NCI-H510A treated with DMSO at 0.1 percent for 48 hours (cell line): Measurements from ENCODE around the gene UGT1A9.

Experiments
- DNase-seq: peaks from one replicate; lab custom pipeline; 2025; lab: John Stamatoyannopoulos, UW

UGT1A9 gene

GRCh38 chr2:233758849-233759248 is 87.2 kb downstream of the UGT1A9 start:
- DNase-seq, result no peak

- DNase-seq, result no peak
These were observed 88.3 kb downstream of the UGT1A9 start, which contains the start of gene UGT1A1 for GRCh38 chr2:233760043-233760442. Gene UGT1A1, plus strand, starts transcription at chr2:233760270. Its CDS starts 18 bp downstream, at chr2:233760288.

- DNase-seq, result no peak
These were observed 89.5 kb downstream of the UGT1A9 start for GRCh38 chr2:233761040-233761769.

- DNase-seq, result no peak
These were observed 92.6 kb downstream of the UGT1A9 start for GRCh38 chr2:233764264-233764663.

GRCh38 chr2:233764761-233765160 is 93.1 kb downstream of the UGT1A9 start:
- no peak for DNase-seq

- DNase-seq, result no peak
These were observed 94.7 kb downstream of the UGT1A9 start for GRCh38 chr2:233766416-233766815.

GRCh38 chr2:233768076-233768475 is 96.4 kb downstream of the UGT1A9 start:
- no peak for DNase-seq

- no peak for DNase-seq
These were observed 97.6 kb downstream of the UGT1A9 start for GRCh38 chr2:233769260-233769659.

GRCh38 chr2:233772153-233772552 is 100.5 kb downstream of the UGT1A9 start:
- no peak for DNase-seq

GRCh38 chr2:233772583-233772982 is 100.9 kb downstream of the UGT1A9 start:
- no peak for DNase-seq

GRCh38 chr2:233773854-233774253 is 102.2 kb downstream of the UGT1A9 start:
- DNase-seq, result no peak

- DNase-seq, result no peak
These were observed 103.7 kb downstream of the UGT1A9 start for GRCh38 chr2:233775414-233775813.

GRCh38 chr2:233778030-233778429 is 106.3 kb downstream of the UGT1A9 start, which contains the start of gene MROH2A:
Gene MROH2A, plus strand, starts transcription at chr2:233778330. Its CDS starts 1,029 bp downstream, at chr2:233779359.
- DNase-seq, result no peak

GRCh38 chr2:233779722-233780121 is 108.0 kb downstream of the UGT1A9 start:
- no peak for DNase-seq

GRCh38 chr2:233780771-233781170 is 109.1 kb downstream of the UGT1A9 start:
- DNase-seq, result no peak

GRCh38 chr2:233789554-233789953 is 117.9 kb downstream of the UGT1A9 start:
- DNase-seq, result no peak

GRCh38 chr2:233791151-233791882 is 119.6 kb downstream of the UGT1A9 start:
- no peak for DNase-seq

- no peak for DNase-seq
These were observed 120.2 kb downstream of the UGT1A9 start for GRCh38 chr2:233791883-233792329.

- no peak for DNase-seq
These were observed 121.0 kb downstream of the UGT1A9 start for GRCh38 chr2:233792720-233793119.

- no peak for DNase-seq
These were observed 121.9 kb downstream of the UGT1A9 start for GRCh38 chr2:233793465-233794127.

- no peak for DNase-seq
These were observed 122.5 kb downstream of the UGT1A9 start for GRCh38 chr2:233794128-233794658.

- DNase-seq, result no peak
These were observed 124.1 kb downstream of the UGT1A9 start for GRCh38 chr2:233795735-233796171.
